WTC11 (cell line): Measurements from ENCODE around the gene MEIS1.

Experiments used
- AFF4 ChIP-seq: sonication (generic); formaldehyde crosslinking; IDR thresholded peaks from 2 replicates; pipeline ENCODE4 v1.8.1; 2023; ENCODE audit warnings: mild to moderate bottlenecking, missing genetic modification reagents, borderline replicate concordance
- CTCF ChIP-seq: fragments of 200-600 bp; IDR thresholded peaks from 2 replicates; pipeline ENCODE4 v1.8.0; 2022; ENCODE audit warnings: antibody characterized with exemption
- ETV6 ChIP-seq: sonication (generic); formaldehyde crosslinking; IDR thresholded peaks from 2 replicates; pipeline ENCODE4 v1.8.1; 2022; ENCODE audit warnings: mild to moderate bottlenecking, missing genetic modification reagents
- FOXJ3 ChIP-seq: sonication (generic); formaldehyde crosslinking; IDR thresholded peaks from 2 replicates; pipeline ENCODE4 v1.9.0; 2021; ENCODE audit warnings: missing genetic modification reagents, mild to moderate bottlenecking, borderline replicate concordance
- FOXP4 ChIP-seq: sonication (generic); formaldehyde crosslinking; IDR thresholded peaks from 2 replicates; pipeline ENCODE4 v1.8.0; 2022; ENCODE audit warnings: mild to moderate bottlenecking, missing genetic modification reagents
- GRHL2 ChIP-seq: fragments of 250-450 bp; sonication (Bioruptor Pico); IDR thresholded peaks from 2 replicates; pipeline ENCODE4 v1.8.0; 2022; ENCODE audit warnings: mild to moderate bottlenecking, moderate library complexity; ENCODE audit not compliant: insufficient replicate concordance, severe bottlenecking
- HMGXB4 ChIP-seq: sonication (generic); formaldehyde crosslinking; IDR thresholded peaks from 2 replicates; pipeline ENCODE4 v1.8.1; 2023; ENCODE audit warnings: mild to moderate bottlenecking, moderate library complexity, missing genetic modification reagents
- JUN ChIP-seq: sonication (generic); formaldehyde crosslinking; IDR thresholded peaks from 2 replicates; pipeline ENCODE4 v1.8.0; 2023; ENCODE audit warnings: mild to moderate bottlenecking, missing genetic modification reagents
- SMAD3 ChIP-seq: sonication (generic); formaldehyde crosslinking; IDR thresholded peaks from 2 replicates; pipeline ENCODE4 v1.8.0; 2022; ENCODE audit warnings: missing genetic modification reagents, mild to moderate bottlenecking, borderline replicate concordance
- USF2 ChIP-seq: sonication (generic); formaldehyde crosslinking; IDR thresholded peaks from 2 replicates; pipeline ENCODE4 v1.8.1; 2023; ENCODE audit warnings: mild to moderate bottlenecking, missing genetic modification reagents, moderate library complexity
- ZNF121 ChIP-seq: sonication (generic); formaldehyde crosslinking; IDR thresholded peaks from 2 replicates; pipeline ENCODE4 v1.8.0; 2023; ENCODE audit warnings: missing genetic modification reagents

GRCh38 chr2:66578687-66579106 is 143.8 kb downstream of the MEIS1 start:
- TF ChIP-seq JUN (CRISPR knock-in tag) (no peak), USF2 (no peak), CTCF (no peak), ZNF121 (no peak), SMAD3 (no peak), ETV6 (CRISPR knock-in tag) (no peak), FOXP4 (no peak), AFF4 (CRISPR knock-in tag) (no peak), GRHL2 (CRISPR knock-in tag) (no peak), FOXJ3 (no peak), HMGXB4 (CRISPR knock-in tag) (no peak)
